Gastrocnemius medialis (tissue), 4 donors: ENCODE results near the gene XDH. TPM values are rescaled to one million over a fixed set of nuclear protein-coding genes. Genes with fewer than 3 reads are reported as not detected.

Source experiments
- ATAC-seq, 2 donors: fragments of 150-250 bp; one replicate each; pipeline ENCODE4 v1.9.1; 2016
- DNase-seq, 2 donors: peaks; one replicate each; pipeline ENCODE4 v3.0.0-alpha.2; 2019
- H3K27ac ChIP-seq, 4 donors: fragments of 200-600 bp; sonication (generic); 1 replicate in 1 of 4; 2 replicates in 3 of 4; pipeline ENCODE4 v1.5.1; 2016 to 2018; ENCODE audit warnings: mild to moderate bottlenecking in 2 of 4, moderate library complexity in 1 of 4
- H3K27me3 ChIP-seq, 3 donors: fragments of 200-600 bp; sonication (generic) in 2 of 3; 1 replicate in 1 of 3; 2 replicates in 2 of 3; pipeline versions ENCODE4 v1.5.1 to v1.6.0; 2016 to 2019; ENCODE audit warnings: mild to moderate bottlenecking in 1 of 3, moderate library complexity in 1 of 3
- H3K36me3 ChIP-seq, 2 donors: fragments of 200-600 bp; sonication (generic) in 1 of 2; one replicate each; pipeline ENCODE4 v1.5.1; 2017 to 2018
- H3K4me1 ChIP-seq, 2 donors: fragments of 200-600 bp; sonication (generic) in 1 of 2; one replicate each; pipeline ENCODE4 v1.5.1; 2016 to 2017; ENCODE audit warnings: mild to moderate bottlenecking in 2 of 2
- H3K4me3 ChIP-seq, 4 donors: fragments of 200-600 bp; sonication (generic) in 3 of 4; 1 replicate in 1 of 4; 2 replicates in 3 of 4; pipeline ENCODE4 v1.5.1; 2016 to 2019; ENCODE audit warnings: mild to moderate bottlenecking in 2 of 4
- H3K9me3 ChIP-seq, 3 donors: fragments of 200-600 bp; sonication (generic) in 2 of 3; 1 replicate in 1 of 3; 2 replicates in 2 of 3; pipeline ENCODE4 v1.5.1; 2016 to 2019
- CTCF ChIP-seq, 5 experiments: fragments of 450-650 bp in 3 of 5; fragments of 200-600 bp in 2 of 5; sonication (generic) in 2 of 5; IDR thresholded peaks in 4 of 5; conservative IDR thresholded peaks in 1 of 5; 1 replicate in 4 of 5; 2 replicates in 1 of 5; pipeline ENCODE4 v1.5.1; 2016 to 2019; ENCODE audit warnings: antibody characterized with exemption in 5 of 5, mild to moderate bottlenecking in 3 of 5, moderate library complexity in 3 of 5
- POLR2A ChIP-seq, 2 donors: fragments of 450-650 bp; IDR thresholded peaks; one replicate each; pipeline ENCODE4 v1.6.1; 2017; ENCODE audit warnings: antibody characterized with exemption in 2 of 2, mild to moderate bottlenecking in 2 of 2, moderate library complexity in 2 of 2
- in situ Hi-C, 4 donors: fragments of 200-750 bp; cut with MboI; loops; one replicate each; pipeline versions ENCODE4 v1.15.0 to v1.8.0; 2017; ENCODE audit warnings: low sequenced_read_pairs in 4 of 4
- intact Hi-C: fragments of 100-400 bp; cut with DNase I; formaldehyde crosslinking; loops from one replicate; pipeline ENCODE4 v1.15.1; 2023; ENCODE audit warnings: low total_unique reads
- total RNA-seq, 4 donors: library from RNA; depleted of rRNA; stranded (reverse); fragments of >200 nt; gene quantifications; one replicate each; pipeline versions ENCODE4 v1.1.0 to v1.2.3, GENCODE V29; 2016

Gene XDH
- total RNA-seq, 4 donors from 2014 or later, result 0.05 to 0.29 (median 0.07) TPM; not detected in 1

- no peaks in the 10 kb centered on the region for H3K36me3 ChIP-seq
- in situ Hi-C loops (loop anchor here (10.0 to 25.0 kb wide), 4 partner anchors 102 to 1125 kb away; partner anchors contain the start of gene EHD3 (in 4 of the 4)), intact Hi-C loops (loop anchor here (10.0 kb wide), 1 partner anchor 202 kb away; the partner anchor contains the start of gene GALNT14)
- DNase-seq (no peak), ATAC-seq (no peak)
- no peak overlapping the region for H3K4me3 ChIP-seq
- H3K4me1 ChIP-seq, result peaks cover 9 to 17% of the 10 kb centered on the region in 2 donors
- H3K9me3 ChIP-seq, result no peaks in the 10 kb centered on the region
- no peak overlapping the region for H3K27ac ChIP-seq
- TF ChIP-seq CTCF (IDR thresholded peaks at IDR 0.05 in 4 of 5, conservative IDR thresholded peaks at IDR 0.05 in 1 of 5) (no peak), POLR2A (IDR thresholded peaks at IDR 0.05) (no peak)
- H3K27me3 ChIP-seq, result no peaks in the 10 kb centered on the region
Observed at GRCh38 chr2:31337197-31337596, 77.3 kb downstream of the XDH start.

DNA sequence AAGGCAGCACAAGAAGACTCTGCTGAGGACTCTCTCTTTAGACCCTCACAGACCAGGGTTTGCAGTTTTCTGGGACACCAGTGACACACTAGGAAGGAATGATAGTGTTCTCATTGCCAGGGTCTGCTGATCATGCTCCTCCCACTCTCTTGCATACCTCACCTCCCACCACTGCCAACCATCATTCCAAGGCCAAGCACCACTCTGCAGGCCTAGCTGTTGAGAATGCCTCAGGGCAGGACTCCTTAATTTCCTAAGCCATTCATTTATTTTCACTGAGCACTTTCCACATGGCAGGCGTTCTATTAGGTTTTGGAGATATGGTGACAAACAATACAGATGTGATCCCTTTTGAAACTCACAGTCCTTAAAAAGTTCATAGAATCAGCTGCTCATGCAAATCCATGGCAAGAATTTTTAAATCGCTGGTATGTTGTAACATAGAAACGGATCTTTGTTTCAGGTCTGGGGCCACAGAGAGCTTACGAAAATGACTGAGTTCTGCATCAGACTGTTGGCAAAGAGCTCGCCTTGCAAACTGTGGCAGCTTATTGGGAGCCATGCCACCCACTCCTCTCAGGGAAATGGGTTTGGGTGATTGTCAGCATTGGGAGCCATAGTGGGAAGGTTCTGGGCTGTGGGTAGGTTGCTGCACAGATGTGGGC is 78.5 kb downstream of the XDH start:
- no peak for TF ChIP-seq CTCF (IDR thresholded peaks at IDR 0.05 in 4 of 5, conservative IDR thresholded peaks at IDR 0.05 in 1 of 5)
- TF ChIP-seq POLR2A (IDR thresholded peaks at IDR 0.05), result no peak
- no peak overlapping the region for H3K27ac ChIP-seq
- H3K4me3 ChIP-seq, result no peak overlapping the region
- H3K9me3 ChIP-seq, result no peaks in the 10 kb centered on the region
- intact Hi-C loops (loop anchor here (10.0 kb wide), 1 partner anchor 201 kb away; the partner anchor contains the start of gene GALNT14), in situ Hi-C loops (loop anchor here (10.0 to 25.0 kb wide), 4 partner anchors 101 to 1124 kb away; partner anchors contain the start of gene EHD3 (in 4 of the 4))
- ATAC-seq, result no peak
- no peaks in the 10 kb centered on the region for H3K36me3 ChIP-seq
- H3K4me1 ChIP-seq, result peaks cover 9 to 17% of the 10 kb centered on the region in 2 donors
- DNase-seq, result no peak
- H3K27me3 ChIP-seq, result no peaks in the 10 kb centered on the region

DNA sequence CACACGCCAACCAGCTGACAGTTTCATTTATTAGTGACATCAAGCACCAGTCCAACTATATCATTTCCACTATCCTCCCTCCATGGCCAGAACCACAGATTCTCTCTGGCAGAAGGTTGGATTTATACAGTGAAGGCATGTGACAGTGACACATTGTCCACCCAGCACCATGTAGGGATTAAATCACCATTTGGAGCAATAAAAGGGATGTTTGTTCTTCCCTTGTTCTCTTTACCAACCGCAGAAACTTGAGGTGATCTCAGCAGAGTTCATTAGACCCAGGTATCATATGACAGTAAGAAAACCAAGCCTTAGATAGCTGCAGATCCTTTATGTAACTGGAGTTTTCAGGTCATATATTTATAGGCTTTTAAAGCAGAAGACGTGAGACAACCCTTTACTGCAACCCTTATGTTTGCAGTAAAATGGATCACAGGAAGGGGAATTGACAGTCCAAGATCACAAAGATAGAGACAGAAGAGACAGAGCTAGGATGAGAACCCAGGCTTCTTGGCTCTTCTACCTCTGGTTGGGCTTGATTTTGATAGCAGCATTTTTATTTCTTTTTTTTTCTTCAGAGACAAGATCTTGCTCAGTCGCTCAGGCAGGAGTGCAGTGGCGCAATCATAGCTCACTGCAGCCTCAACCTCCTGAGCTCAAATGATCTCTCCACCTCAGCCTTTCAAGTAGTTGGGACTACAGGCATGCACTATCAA is 80.1 kb downstream of the XDH start:
- DNase-seq (no peak), ATAC-seq (peak; percentile 38 to 80)
- no peak for TF ChIP-seq POLR2A (IDR thresholded peaks at IDR 0.05)
- TF ChIP-seq CTCF (IDR thresholded peaks at IDR 0.05 in 4 of 5, conservative IDR thresholded peaks at IDR 0.05 in 1 of 5), result no peak
- H3K27ac ChIP-seq, result peak overlapping the region; percentile 20 to 78 (median 67)
- H3K36me3 ChIP-seq, result no peaks in the 10 kb centered on the region
- no peak overlapping the region for H3K4me3 ChIP-seq
- H3K9me3 ChIP-seq, result no peaks in the 10 kb centered on the region
- intact Hi-C loops (loop anchor here (5.0 to 10.0 kb wide), 2 partner anchors 162 to 200 kb away; partner anchors contain the start of gene GALNT14), in situ Hi-C loops (loop anchor here (5.0 to 25.0 kb wide), 6 partner anchors 100 to 1122 kb away; partner anchors contain the start of gene EHD3 (in 4 of the 4))
- H3K27me3 ChIP-seq, result no peaks in the 10 kb centered on the region
- H3K4me1 ChIP-seq, result peaks cover 9 to 17% of the 10 kb centered on the region in 2 donors

- Histone ChIP-seq H3K9me3 (no peaks in the 10 kb centered on the region), H3K27me3 (no peaks in the 10 kb centered on the region), H3K36me3 (no peaks in the 10 kb centered on the region), H3K4me3 (no peak overlapping the region), H3K4me1 (peaks cover 9 to 17% of the 10 kb centered on the region in 2 donors), H3K27ac (peak overlapping the region; percentile 20 to 78 (median 67))
- ATAC-seq (peak; percentile 79 to 93), DNase-seq (peak; percentile 60 to 75)
- in situ Hi-C loops (loop anchor here (5.0 to 25.0 kb wide), 6 partner anchors 99 to 1121 kb away; partner anchors contain the start of gene EHD3 (in 4 of the 4)), intact Hi-C loops (loop anchor here (1.0 to 10.0 kb wide), 4 partner anchors 100 to 619 kb away; partner anchors contain the start of gene GALNT14)
- TF ChIP-seq POLR2A (IDR thresholded peaks at IDR 0.05) (no peak), CTCF (IDR thresholded peaks at IDR 0.05 in 4 of 5, conservative IDR thresholded peaks at IDR 0.05 in 1 of 5) (peak; percentile 85 to 96 (median 91))
Observed at GRCh38 chr2:31333527-31334183, 80.9 kb downstream of the XDH start.
